ENCODE measurements around the gene TNFRSF1B. TPM values are rescaled to one million over a fixed set of nuclear protein-coding genes. Genes with fewer than 3 reads are reported as not detected.

TNFRSF1B gene
- total and polyA plus RNA-seq, 9 of the 15 experiments (the other 6 are each of a cell fraction or from before 2014, with no cell fraction given): 8.8 to 91.3 (median 36.0) TPM

DNA sequence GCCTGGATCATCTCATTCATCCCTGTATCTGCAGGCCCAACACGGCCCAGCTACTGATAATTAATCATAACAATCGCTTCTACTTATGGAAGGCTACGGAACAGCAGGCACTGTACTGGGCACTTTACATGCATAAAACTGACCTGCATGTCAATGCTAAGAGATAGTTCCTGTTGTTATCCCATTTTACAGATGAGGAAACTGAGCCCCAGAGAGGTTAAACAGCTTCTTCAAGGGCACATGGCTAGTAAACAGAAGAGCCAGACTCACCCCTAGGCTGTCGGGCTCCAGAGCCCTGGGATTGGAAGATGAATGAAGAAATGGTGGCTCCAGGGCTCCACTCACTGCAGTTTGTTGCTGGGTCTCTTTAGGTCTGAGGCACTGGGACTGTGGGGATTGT, 35.8 kb downstream of the TNFRSF1B start (continued):
- TF ChIP-seq DACH1 (IDR thresholded peaks at IDR 0.05; ENCODE audit: partially characterized antibody): no peak
- peak; percentile 92 for TF ChIP-seq ESRRA (IDR thresholded peaks at IDR 0.05; ENCODE audit: borderline replicate concordance, low read depth)
- no peak for TF ChIP-seq ETV1 (tag; conservative IDR thresholded peaks at IDR 0.05; ENCODE audit: low read depth)
- TF ChIP-seq, protein P1, sequence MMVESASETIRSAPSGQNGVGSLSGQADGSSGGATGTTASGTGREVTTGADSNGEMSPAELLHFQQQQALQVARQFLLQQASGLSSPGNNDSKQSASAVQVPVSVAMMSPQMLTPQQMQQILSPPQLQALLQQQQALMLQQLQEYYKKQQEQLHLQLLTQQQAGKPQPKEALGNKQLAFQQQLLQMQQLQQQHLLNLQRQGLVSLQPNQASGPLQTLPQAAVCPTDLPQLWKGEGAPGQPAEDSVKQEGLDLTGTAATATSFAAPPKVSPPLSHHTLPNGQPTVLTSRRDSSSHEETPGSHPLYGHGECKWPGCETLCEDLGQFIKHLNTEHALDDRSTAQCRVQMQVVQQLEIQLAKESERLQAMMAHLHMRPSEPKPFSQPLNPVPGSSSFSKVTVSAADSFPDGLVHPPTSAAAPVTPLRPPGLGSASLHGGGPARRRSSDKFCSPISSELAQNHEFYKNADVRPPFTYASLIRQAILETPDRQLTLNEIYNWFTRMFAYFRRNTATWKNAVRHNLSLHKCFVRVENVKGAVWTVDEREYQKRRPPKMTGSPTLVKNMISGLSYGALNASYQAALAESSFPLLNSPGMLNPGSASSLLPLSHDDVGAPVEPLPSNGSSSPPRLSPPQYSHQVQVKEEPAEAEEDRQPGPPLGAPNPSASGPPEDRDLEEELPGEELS (CRISPR knock-in tag; IDR thresholded peaks at IDR 0.05; ENCODE audit: borderline replicate concordance): no peak
- peak; percentile 49 to 86; a peak in 3 of 4 replicates for TF ChIP-seq KDM1A (IDR thresholded peaks at IDR 0.05)
- TF ChIP-seq SPI1 (IDR thresholded peaks at IDR 0.05; ENCODE audit: borderline replicate concordance, low read depth, low read length): no peak
- TF ChIP-seq PHB2 (IDR thresholded peaks at IDR 0.05; ENCODE audit: low read depth): no peak
- TF ChIP-seq KDM2B (CRISPR knock-in tag; IDR thresholded peaks at IDR 0.05): no peak
- no peak for TF ChIP-seq TAF9B (IDR thresholded peaks at IDR 0.05; ENCODE audit: partially characterized antibody)
- TF ChIP-seq, protein P2, sequence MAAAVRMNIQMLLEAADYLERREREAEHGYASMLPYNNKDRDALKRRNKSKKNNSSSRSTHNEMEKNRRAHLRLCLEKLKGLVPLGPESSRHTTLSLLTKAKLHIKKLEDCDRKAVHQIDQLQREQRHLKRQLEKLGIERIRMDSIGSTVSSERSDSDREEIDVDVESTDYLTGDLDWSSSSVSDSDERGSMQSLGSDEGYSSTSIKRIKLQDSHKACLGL (CRISPR knock-in tag; IDR thresholded peaks at IDR 0.05; ENCODE audit: borderline replicate concordance, poor library complexity, severe bottlenecking): no peak
- TF ChIP-seq NCOA1 (IDR thresholded peaks at IDR 0.05; ENCODE audit: low read depth): no peak
- no peak for TF ChIP-seq ZNF384 (IDR thresholded peaks at IDR 0.05; ENCODE audit: low read depth, low read length)
- TF ChIP-seq FOXP1 (CRISPR knock-in tag; IDR thresholded peaks at IDR 0.05): no peak
- TF ChIP-seq PCBP1 (IDR thresholded peaks at IDR 0.05; ENCODE audit: low read depth, low read length, poor library complexity, severe bottlenecking): no peak
- TF ChIP-seq ZNF695 (CRISPR knock-in tag; IDR thresholded peaks at IDR 0.05): no peak
- TF ChIP-seq, protein P3, sequence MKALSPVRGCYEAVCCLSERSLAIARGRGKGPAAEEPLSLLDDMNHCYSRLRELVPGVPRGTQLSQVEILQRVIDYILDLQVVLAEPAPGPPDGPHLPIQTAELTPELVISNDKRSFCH (CRISPR knock-in tag; IDR thresholded peaks at IDR 0.05): no peak
- TF ChIP-seq, protein P3 (tag; IDR thresholded peaks at IDR 0.05): no peak
- TF ChIP-seq, protein P4, sequence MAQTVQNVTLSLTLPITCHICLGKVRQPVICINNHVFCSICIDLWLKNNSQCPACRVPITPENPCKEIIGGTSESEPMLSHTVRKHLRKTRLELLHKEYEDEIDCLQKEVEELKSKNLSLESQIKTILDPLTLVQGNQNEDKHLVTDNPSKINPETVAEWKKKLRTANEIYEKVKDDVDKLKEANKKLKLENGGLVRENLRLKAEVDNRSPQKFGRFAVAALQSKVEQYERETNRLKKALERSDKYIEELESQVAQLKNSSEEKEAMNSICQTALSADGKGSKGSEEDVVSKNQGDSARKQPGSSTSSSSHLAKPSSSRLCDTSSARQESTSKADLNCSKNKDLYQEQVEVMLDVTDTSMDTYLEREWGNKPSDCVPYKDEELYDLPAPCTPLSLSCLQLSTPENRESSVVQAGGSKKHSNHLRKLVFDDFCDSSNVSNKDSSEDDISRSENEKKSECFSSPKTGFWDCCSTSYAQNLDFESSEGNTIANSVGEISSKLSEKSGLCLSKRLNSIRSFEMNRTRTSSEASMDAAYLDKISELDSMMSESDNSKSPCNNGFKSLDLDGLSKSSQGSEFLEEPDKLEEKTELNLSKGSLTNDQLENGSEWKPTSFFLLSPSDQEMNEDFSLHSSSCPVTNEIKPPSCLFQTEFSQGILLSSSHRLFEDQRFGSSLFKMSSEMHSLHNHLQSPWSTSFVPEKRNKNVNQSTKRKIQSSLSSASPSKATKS (CRISPR knock-in tag; IDR thresholded peaks at IDR 0.05): no peak
- TF ChIP-seq, protein P5, sequence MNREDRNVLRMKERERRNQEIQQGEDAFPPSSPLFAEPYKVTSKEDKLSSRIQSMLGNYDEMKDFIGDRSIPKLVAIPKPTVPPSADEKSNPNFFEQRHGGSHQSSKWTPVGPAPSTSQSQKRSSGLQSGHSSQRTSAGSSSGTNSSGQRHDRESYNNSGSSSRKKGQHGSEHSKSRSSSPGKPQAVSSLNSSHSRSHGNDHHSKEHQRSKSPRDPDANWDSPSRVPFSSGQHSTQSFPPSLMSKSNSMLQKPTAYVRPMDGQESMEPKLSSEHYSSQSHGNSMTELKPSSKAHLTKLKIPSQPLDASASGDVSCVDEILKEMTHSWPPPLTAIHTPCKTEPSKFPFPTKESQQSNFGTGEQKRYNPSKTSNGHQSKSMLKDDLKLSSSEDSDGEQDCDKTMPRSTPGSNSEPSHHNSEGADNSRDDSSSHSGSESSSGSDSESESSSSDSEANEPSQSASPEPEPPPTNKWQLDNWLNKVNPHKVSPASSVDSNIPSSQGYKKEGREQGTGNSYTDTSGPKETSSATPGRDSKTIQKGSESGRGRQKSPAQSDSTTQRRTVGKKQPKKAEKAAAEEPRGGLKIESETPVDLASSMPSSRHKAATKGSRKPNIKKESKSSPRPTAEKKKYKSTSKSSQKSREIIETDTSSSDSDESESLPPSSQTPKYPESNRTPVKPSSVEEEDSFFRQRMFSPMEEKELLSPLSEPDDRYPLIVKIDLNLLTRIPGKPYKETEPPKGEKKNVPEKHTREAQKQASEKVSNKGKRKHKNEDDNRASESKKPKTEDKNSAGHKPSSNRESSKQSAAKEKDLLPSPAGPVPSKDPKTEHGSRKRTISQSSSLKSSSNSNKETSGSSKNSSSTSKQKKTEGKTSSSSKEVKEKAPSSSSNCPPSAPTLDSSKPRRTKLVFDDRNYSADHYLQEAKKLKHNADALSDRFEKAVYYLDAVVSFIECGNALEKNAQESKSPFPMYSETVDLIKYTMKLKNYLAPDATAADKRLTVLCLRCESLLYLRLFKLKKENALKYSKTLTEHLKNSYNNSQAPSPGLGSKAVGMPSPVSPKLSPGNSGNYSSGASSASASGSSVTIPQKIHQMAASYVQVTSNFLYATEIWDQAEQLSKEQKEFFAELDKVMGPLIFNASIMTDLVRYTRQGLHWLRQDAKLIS (CRISPR knock-in tag; IDR thresholded peaks at IDR 0.05): no peak
- TF ChIP-seq, protein P6, sequence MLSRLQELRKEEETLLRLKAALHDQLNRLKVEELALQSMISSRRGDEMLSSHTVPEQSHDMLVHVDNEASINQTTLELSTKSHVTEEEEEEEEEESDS (CRISPR knock-in tag; IDR thresholded peaks at IDR 0.05): no peak
- TF ChIP-seq RAD51 (IDR thresholded peaks at IDR 0.05; ENCODE audit: borderline replicate concordance, low read depth): no peak
